Caco-2 (cell line): Measurements from ENCODE around the gene SUPT6H. TPM values are rescaled to one million over a fixed set of nuclear protein-coding genes. Genes with fewer than 3 reads are reported as not detected.
"Not testable (repeated sequence)": the region's sequence is repeated elsewhere in the genome, so short reads cannot be mapped to it uniquely, and the experiment has no call there.

Experiments used
- BruUV-seq: library from RNA; stranded (reverse); fragments of 400-500 nt; replicated peaks from 2 replicates; lab custom pipeline; 2021; lab: Mats Ljungman, UMichigan
- CTCF ChIA-PET: fragments of 300-600 bp; sonication (Branson Sonifier 250); formaldehyde crosslinking; loops from one replicate; lab custom pipeline; 2022; ENCODE audit warnings: antibody characterized with exemption; lab: Charles Lee
- POLR2A ChIA-PET: fragments of 300-600 bp; sonication (Branson Sonifier 250); formaldehyde crosslinking; loops from one replicate; lab custom pipeline; 2022; ENCODE audit warnings: antibody characterized with exemption; lab: Charles Lee
- DNase-seq, 2 experiments: peaks; one replicate each; pipeline versions ENCODE4 v3.0.0 to v3.0.0-alpha.2; 2020 to 2022
- H3K27me3 ChIP-seq: replicated peaks from 2 replicates; pipeline ENCODE4 v1.6.0; 2011; ENCODE audit warnings: low read length; ENCODE audit not compliant: control insufficient read depth, insufficient read depth
- H3K36me3 ChIP-seq: 2 replicates; pipeline ENCODE4 v1.5.1; 2011; ENCODE audit warnings: low read length; ENCODE audit not compliant: control insufficient read depth, insufficient read depth
- H3K4me1 ChIP-seq: fragments of 250-450 bp; sonication (Bioruptor Pico); 2 replicates; pipeline ENCODE4 v1.5.1; 2020; ENCODE audit warnings: mild to moderate bottlenecking
- H3K4me3 ChIP-seq: 2 replicates; pipeline ENCODE4 v1.5.1; 2011; ENCODE audit warnings: low read depth, mild to moderate bottlenecking, control low read depth, low read length
- H3K9me3 ChIP-seq: fragments of 250-450 bp; sonication (Bioruptor Pico); 2 replicates; pipeline ENCODE4 v1.5.1; 2020; ENCODE audit warnings: mild to moderate bottlenecking, moderate library complexity
- H3K27ac Mint-ChIP-seq: one replicate; pipeline ENCODE4 v1.8.0; 2022; ENCODE audit warnings: mixed read lengths; ENCODE audit not compliant: unreplicated experiment
- H3K27me3 Mint-ChIP-seq: one replicate; pipeline ENCODE4 v1.8.0; 2022; ENCODE audit warnings: mixed read lengths; ENCODE audit not compliant: insufficient read depth, unreplicated experiment
- H3K36me3 Mint-ChIP-seq: one replicate; pipeline ENCODE4 v1.8.0; 2022; ENCODE audit warnings: mild to moderate bottlenecking, mixed read lengths; ENCODE audit not compliant: insufficient read depth, unreplicated experiment
- H3K4me1 Mint-ChIP-seq: one replicate; pipeline ENCODE4 v1.8.0; 2022; ENCODE audit warnings: low read depth, mixed read lengths; ENCODE audit not compliant: unreplicated experiment
- H3K4me3 Mint-ChIP-seq: one replicate; pipeline ENCODE4 v1.8.0; 2022; ENCODE audit warnings: mild to moderate bottlenecking, moderate library complexity, mixed read lengths; ENCODE audit not compliant: unreplicated experiment
- H3K9me3 Mint-ChIP-seq: one replicate; pipeline ENCODE4 v1.8.0; 2022; ENCODE audit warnings: mixed read lengths; ENCODE audit not compliant: unreplicated experiment
- intact Hi-C: fragments of 100-400 bp; cut with micrococcal nuclease; formaldehyde crosslinking; loops from one replicate; pipeline ENCODE4 v1.10.0; 2022; ENCODE audit not compliant: unreplicated experiment
- total RNA-seq: library from RNA; stranded (reverse); gene quantifications from 2 replicates; pipeline ENCODE4 v1.2.3, GENCODE V29; 2022
- TF ChIP-seq, protein P1 (sequence below), 2 experiments: fragments of 200-600 bp in 1 of 2; IDR thresholded peaks; 1 replicate in 1 of 2; 2 replicates in 1 of 2; pipeline versions ENCODE4 v1.5.1 to v1.8.0; 2011 to 2022; ENCODE audit warnings: antibody characterized with exemption in 1 of 2, control low read depth in 1 of 2, inconsistent platforms in 1 of 2, low read depth in 1 of 2, low read length in 1 of 2, mild to moderate bottlenecking in 1 of 2, moderate library complexity in 1 of 2; ENCODE audit not compliant: insufficient read depth in 1 of 2, severe bottlenecking in 1 of 2, unreplicated experiment in 1 of 2

SUPT6H gene
- total RNA-seq, 1 experiment from 2014 or later, result 129 TPM

DNA sequence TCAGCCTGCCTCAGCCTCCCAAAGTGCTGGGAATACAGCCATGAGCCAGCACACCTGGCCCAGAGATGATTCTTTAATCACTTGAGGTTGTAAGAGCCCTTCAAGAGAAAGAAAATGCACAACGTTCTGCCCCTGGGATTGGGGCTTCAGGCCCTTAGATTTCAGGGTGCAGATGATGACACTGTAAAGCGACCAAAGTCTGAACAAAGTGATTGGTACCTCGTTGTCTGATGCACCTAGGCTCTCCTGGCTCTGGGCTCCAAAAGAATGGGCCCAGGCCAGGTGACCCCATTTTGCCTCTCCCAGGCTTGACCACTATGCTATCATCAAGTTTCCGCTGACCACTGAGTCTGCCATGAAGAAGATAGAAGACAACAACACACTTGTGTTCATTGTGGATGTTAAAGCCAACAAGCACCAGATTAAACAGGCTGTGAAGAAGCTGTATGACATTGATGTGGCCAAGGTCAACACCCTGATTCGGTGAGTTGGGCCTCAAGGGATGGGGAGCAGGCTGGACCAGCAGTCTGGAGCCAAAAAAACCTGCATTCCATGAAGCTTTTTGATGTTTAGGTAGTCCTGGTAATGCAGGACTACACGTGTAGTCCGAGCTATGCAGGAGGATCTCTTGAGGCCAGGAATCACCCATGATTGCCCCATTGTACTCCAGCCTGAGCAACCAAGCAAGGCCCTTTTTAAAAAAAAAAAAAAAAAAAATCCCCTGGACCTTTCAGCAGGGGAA is 60.6 kb downstream of the SUPT6H start:
- TF ChIP-seq, protein P1, sequence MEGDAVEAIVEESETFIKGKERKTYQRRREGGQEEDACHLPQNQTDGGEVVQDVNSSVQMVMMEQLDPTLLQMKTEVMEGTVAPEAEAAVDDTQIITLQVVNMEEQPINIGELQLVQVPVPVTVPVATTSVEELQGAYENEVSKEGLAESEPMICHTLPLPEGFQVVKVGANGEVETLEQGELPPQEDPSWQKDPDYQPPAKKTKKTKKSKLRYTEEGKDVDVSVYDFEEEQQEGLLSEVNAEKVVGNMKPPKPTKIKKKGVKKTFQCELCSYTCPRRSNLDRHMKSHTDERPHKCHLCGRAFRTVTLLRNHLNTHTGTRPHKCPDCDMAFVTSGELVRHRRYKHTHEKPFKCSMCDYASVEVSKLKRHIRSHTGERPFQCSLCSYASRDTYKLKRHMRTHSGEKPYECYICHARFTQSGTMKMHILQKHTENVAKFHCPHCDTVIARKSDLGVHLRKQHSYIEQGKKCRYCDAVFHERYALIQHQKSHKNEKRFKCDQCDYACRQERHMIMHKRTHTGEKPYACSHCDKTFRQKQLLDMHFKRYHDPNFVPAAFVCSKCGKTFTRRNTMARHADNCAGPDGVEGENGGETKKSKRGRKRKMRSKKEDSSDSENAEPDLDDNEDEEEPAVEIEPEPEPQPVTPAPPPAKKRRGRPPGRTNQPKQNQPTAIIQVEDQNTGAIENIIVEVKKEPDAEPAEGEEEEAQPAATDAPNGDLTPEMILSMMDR (IDR thresholded peaks at IDR 0.05; ENCODE audit: insufficient read depth in 1 of 2, low read depth in 1 of 2, low read length in 1 of 2, severe bottlenecking in 1 of 2, unreplicated experiment in 1 of 2), result no peak
- BruUV-seq, result no TSS peak
- H3K9me3 Mint-ChIP-seq, result no peaks in the 10 kb centered on the region
- Histone ChIP-seq H3K4me1 (peaks cover 31% of the 10 kb centered on the region), H3K27me3 (no peaks in the 10 kb centered on the region), H3K4me3 (no peak overlapping the region), H3K9me3 (no peaks in the 10 kb centered on the region), H3K36me3 (peaks cover 13% of the 10 kb centered on the region)
- no peaks in the 10 kb centered on the region for H3K27me3 Mint-ChIP-seq
- peaks cover 85% of the 10 kb centered on the region for H3K36me3 Mint-ChIP-seq
- ChIA-PET POLR2A (interaction anchor here (0.6 to 1.0 kb wide), 2 partner anchors 12 to 20 kb away, joined by 3 to 6 read pairs; no protein-coding TSS in a partner anchor), CTCF (interaction anchor here (0.7 kb wide), 1 partner anchor 117 kb away, joined by 5 read pairs; no protein-coding TSS in a partner anchor)
- H3K4me1 Mint-ChIP-seq, result peaks cover 42% of the 10 kb centered on the region
- intact Hi-C loops, result no loop called here
- no peak for DNase-seq
- H3K27ac Mint-ChIP-seq, result no peak overlapping the region
- peak overlapping the region; percentile 32 for H3K4me3 Mint-ChIP-seq

DNA sequence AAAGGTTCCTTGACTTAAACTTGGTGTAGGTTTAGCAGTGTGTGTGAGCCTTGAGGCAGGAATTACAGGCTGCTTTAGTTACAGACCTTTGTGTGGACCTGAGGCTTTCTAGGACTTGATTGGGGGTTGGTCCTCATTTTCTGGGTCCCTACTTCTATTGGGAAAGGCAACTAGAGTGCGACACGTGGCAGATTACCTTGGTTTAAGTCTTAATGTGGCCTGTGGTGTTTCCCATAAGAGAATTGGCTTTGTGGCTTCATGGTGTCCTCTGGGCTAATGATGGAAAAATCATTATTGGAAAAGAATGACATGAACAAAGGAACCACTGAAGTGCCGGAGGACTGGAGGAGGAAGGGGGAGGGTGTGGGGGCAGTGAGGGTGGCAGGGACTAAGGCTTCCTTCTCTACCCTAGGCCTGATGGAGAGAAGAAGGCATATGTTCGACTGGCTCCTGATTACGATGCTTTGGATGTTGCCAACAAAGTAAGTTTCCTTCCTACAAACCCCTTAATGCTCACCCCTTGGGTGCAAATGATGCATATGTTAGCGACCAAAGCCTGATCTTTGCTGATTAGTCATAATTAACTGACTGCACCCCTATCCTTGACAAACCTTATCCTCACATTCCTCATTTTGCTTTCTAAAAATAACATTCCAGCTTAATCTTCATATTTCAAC is 61.3 kb downstream of the SUPT6H start:
- Histone ChIP-seq H3K4me3 (no peak overlapping the region), H3K27me3 (no peaks in the 10 kb centered on the region), H3K9me3 (no peaks in the 10 kb centered on the region), H3K4me1 (peaks cover 30% of the 10 kb centered on the region), H3K36me3 (peaks cover 13% of the 10 kb centered on the region)
- H3K4me1 Mint-ChIP-seq, result peaks cover 38% of the 10 kb centered on the region
- ChIA-PET POLR2A (interaction anchor here (0.7 to 1.0 kb wide), 2 partner anchors 19 to 32 kb away, joined by 3 to 6 read pairs; no protein-coding TSS in a partner anchor), CTCF (no interaction called here)
- H3K27me3 Mint-ChIP-seq, result no peaks in the 10 kb centered on the region
- intact Hi-C loops, result no loop called here
- H3K9me3 Mint-ChIP-seq, result no peaks in the 10 kb centered on the region
- no peak for DNase-seq
- H3K27ac Mint-ChIP-seq, result no peak overlapping the region
- H3K36me3 Mint-ChIP-seq, result peaks cover 92% of the 10 kb centered on the region
- no TSS peak for BruUV-seq
- TF ChIP-seq, protein P1 (IDR thresholded peaks at IDR 0.05; ENCODE audit: insufficient read depth in 1 of 2, low read depth in 1 of 2, low read length in 1 of 2, severe bottlenecking in 1 of 2, unreplicated experiment in 1 of 2), result no peak
- peak overlapping the region; percentile 92 for H3K4me3 Mint-ChIP-seq

DNA sequence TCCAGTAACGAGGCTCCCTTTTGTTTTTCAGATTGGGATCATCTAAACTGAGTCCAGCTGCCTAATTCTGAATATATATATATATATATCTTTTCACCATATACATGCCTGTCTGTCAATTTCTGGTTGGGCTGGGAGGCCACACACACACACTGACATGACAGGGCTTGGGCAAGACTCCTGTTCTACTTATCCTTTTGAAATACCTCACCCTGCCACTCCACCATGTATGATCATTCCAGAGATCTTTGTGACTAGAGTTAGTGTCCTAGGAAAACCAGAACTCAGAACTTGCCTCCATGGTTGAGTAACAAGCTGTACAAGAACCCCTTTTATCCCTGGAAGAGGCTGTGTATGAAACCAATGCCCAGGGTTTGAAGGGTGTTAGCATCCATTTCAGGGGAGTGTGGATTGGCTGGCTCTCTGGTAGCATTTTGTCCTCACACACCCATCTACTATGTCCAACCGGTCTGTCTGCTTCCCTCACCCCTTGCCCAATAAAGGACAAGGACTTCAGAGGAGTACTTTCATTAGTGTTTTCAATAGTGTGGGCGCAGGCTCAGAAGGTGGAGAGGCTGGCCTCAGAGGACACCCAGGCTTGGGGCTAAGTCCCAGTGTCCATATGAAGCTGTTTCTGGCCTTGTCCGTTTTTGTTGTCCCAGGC is 62.0 kb downstream of the SUPT6H start:
- CTCF ChIA-PET, H3K4me3 ChIP-seq: not testable (repeated sequence)

More for the DNA sequence above, 62.0 kb downstream of the SUPT6H start:
- Mint-ChIP-seq H3K4me3 (peak overlapping the region; percentile 92), H3K4me1 (peaks cover 34% of the 10 kb centered on the region), H3K36me3 (peaks cover 99% of the 10 kb centered on the region), H3K27ac (peak overlapping the region; percentile 96)
- DNase-seq, BruUV-seq, H3K9me3 ChIP-seq, intact Hi-C loops, H3K27me3 Mint-ChIP-seq, H3K27me3 ChIP-seq, H3K9me3 Mint-ChIP-seq: not testable (repeated sequence)
- POLR2A ChIA-PET, result interaction anchor here (0.7 to 1.7 kb wide), 3 partner anchors 13 to 31 kb away, joined by 3 to 11 read pairs (median 6); partner anchors contain the start of gene PROCA1
- H3K36me3 ChIP-seq, result peaks cover 13% of the 10 kb centered on the region
- H3K4me1 ChIP-seq, result peaks cover 25% of the 10 kb centered on the region
